Keratinocyte (primary cell): Measurements from ENCODE around the gene ZBP1.

Experiments used
- EZH2 ChIP-seq: IDR thresholded peaks from one replicate; pipeline ENCODE4 v1.6.1; 2012; ENCODE audit warnings: inconsistent platforms, mild to moderate bottlenecking, low read length, moderate library complexity
- TF ChIP-seq, protein P1 (sequence below), 3 experiments: IDR thresholded peaks in 1 of 3; conservative IDR thresholded peaks in 1 of 3; optimal IDR thresholded peaks in 1 of 3; 2 replicates in 2 of 3; 3 replicates in 1 of 3; pipeline versions ENCODE3 to v1.5.1; 2011; ENCODE audit warnings: low read length in 3 of 3, mild to moderate bottlenecking in 3 of 3, moderate library complexity in 2 of 3, control low read depth in 1 of 3, inconsistent platforms in 1 of 3; ENCODE audit not compliant: insufficient read depth in 2 of 3; ENCODE audit errors: extremely low read depth in 1 of 3

- TF ChIP-seq, protein P1, sequence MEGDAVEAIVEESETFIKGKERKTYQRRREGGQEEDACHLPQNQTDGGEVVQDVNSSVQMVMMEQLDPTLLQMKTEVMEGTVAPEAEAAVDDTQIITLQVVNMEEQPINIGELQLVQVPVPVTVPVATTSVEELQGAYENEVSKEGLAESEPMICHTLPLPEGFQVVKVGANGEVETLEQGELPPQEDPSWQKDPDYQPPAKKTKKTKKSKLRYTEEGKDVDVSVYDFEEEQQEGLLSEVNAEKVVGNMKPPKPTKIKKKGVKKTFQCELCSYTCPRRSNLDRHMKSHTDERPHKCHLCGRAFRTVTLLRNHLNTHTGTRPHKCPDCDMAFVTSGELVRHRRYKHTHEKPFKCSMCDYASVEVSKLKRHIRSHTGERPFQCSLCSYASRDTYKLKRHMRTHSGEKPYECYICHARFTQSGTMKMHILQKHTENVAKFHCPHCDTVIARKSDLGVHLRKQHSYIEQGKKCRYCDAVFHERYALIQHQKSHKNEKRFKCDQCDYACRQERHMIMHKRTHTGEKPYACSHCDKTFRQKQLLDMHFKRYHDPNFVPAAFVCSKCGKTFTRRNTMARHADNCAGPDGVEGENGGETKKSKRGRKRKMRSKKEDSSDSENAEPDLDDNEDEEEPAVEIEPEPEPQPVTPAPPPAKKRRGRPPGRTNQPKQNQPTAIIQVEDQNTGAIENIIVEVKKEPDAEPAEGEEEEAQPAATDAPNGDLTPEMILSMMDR (optimal IDR thresholded peaks at IDR 0.05 in 1 of 3, IDR thresholded peaks at IDR 0.05 in 1 of 3, conservative IDR thresholded peaks at IDR 0.05 in 1 of 3; ENCODE audit: extremely low read depth in 1 of 3, insufficient read depth in 2 of 3, low read length in 3 of 3), result no peak
- TF ChIP-seq EZH2, result no peak
Observed at GRCh38 chr20:57656252-57656820, 36.1 kb upstream of the ZBP1 start.
